Epithelial cell of proximal tubule (primary cell): ENCODE data around the gene GPRIN3. TPM values are rescaled to one million over a fixed set of nuclear protein-coding genes. Genes with fewer than 3 reads are reported as not detected.

Source experiments
- DNase-seq: peaks from one replicate; pipeline ENCODE4 v3.0.0-alpha.2; 2011; ENCODE audit warnings: low read depth
- H3K4me3 ChIP-seq: 2 replicates; pipeline ENCODE4 v1.5.1; 2011; ENCODE audit warnings: low read depth, mild to moderate bottlenecking, low read length
- CTCF ChIP-seq: conservative IDR thresholded peaks from 2 replicates; pipeline ENCODE4 v1.5.1; 2012; ENCODE audit warnings: low read depth, mild to moderate bottlenecking, low read length
- total RNA-seq: library from RNA; depleted of rRNA; stranded (reverse); fragments of >200 nt; gene quantifications from 2 replicates; pipeline ENCODE4 v1.2.3, GENCODE V29; 2015

GPRIN3 gene
- total RNA-seq, 1 donor from 2014 or later, result 2.0 TPM

DNA sequence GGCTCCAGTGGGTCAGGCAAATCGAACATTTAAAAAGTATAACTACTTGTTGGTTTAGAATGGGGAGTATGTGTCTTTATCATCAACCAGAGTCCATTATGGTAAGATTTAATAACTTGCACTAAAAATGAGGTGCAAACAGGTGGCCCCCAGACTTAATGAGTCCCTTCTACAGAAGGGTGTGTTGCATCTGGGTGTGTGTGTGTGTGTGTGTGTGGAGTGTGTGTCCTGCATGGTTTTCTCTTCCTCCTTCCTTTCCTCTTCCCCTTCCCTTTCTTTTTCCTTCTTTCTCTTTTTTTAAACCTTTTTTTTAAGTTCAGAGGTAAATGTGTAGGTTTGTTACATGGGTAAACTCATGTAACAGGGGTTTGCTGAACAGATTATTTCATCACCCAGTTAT is 53.7 kb downstream of the GPRIN3 start:
- no peak overlapping the region for H3K4me3 ChIP-seq
- DNase-seq, result no peak
- no peak for TF ChIP-seq CTCF

DNA sequence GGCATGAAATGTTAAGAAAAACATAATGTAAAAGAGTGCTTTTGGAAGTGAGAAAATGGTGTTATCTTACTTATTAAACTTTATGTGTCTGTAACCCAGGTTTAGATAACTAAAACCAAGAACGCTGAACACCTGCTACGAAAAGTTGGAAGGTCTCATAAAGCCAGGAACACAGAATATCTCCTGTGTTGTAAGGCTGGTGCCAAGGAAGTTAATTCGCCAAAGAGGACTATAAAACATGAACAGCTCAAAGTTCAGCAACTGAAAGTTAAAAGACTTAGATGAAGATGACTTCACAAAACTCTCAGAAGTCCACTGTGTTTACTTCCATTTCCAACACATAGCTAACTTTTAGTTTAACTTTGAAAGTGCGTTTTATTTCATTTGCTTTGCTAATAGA is 54.3 kb downstream of the GPRIN3 start:
- no peak for TF ChIP-seq CTCF
- no peak overlapping the region for H3K4me3 ChIP-seq
- no peak for DNase-seq

- DNase-seq, result no peak
- TF ChIP-seq CTCF, result no peak
- no peak overlapping the region for H3K4me3 ChIP-seq
Measured at GRCh38 chr4:89251396-89251795, 56.2 kb downstream of the GPRIN3 start.

GRCh38 chr4:89249716-89250361 is 57.8 kb downstream of the GPRIN3 start:
- no peak overlapping the region for H3K4me3 ChIP-seq
- no peak for TF ChIP-seq CTCF
- DNase-seq, result no peak

- no peak overlapping the region for H3K4me3 ChIP-seq
- no peak for DNase-seq
- no peak for TF ChIP-seq CTCF
Measured at GRCh38 chr4:89249313-89249712, 58.3 kb downstream of the GPRIN3 start.

DNA sequence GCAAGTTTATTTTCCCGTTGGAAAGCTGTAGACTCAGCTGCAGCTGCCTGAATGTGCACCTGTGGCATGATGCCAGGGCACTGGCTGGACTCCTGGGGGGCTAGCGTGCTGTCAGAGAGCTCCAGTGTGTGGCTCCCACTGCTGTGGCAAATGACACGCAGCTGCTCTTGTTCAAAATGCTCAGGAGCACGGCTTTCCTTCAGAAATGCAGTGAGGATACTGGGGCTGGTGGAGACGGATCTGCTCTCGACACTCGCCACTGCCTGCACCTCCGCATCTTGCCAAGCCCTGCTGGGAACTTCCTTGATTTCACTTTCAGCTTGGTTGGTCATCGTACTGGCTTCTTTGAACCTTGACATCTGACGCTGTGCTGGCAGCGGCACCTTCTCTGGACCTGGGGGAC is 58.7 kb downstream of the GPRIN3 start:
- TF ChIP-seq CTCF, result no peak
- no peak overlapping the region for H3K4me3 ChIP-seq
- DNase-seq, result no peak

GRCh38 chr4:89247951-89248350 is 59.6 kb downstream of the GPRIN3 start:
- TF ChIP-seq CTCF, result no peak
- H3K4me3 ChIP-seq, result no peak overlapping the region
- no peak for DNase-seq
